ENCODE data around the gene CBX7. TPM values are rescaled to one million over a fixed set of nuclear protein-coding genes. Genes with fewer than 3 reads are reported as not detected.

The CBX7 gene
- total and polyA plus RNA-seq, 4 experiments from 2014 or later, result 22.8 to 198 (median 110) TPM

DNA sequence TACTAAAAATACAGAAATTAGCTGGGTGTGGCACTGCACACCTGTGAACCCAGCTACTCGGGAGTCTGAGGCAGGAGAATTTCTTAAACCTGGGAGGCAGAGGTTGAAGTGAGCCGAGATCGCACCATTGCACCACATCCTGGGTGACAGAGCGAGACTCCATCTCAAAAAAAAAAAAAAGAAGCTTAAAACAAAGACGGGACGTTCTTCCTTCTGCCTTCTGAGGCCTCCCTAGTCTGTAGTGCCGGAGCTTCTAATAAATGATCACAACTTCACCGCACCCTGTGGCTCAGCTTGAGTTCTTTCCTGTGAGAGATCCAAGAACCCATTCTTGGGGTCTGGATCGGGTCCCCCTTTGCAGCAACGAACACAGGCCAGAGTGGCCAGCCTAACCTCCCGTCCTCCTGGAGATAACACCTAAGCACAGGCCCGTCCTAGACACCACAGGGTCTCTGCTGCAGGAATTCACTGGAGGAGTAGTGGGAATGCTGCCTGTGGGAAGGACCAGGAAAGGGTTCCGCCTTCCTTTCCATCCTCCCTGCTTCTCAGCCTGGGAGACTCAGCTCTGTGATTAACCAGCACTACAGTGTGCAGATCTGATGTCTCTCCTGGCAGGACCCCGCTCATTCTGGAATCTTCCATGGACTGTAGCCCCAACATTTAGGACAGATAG lies 57.6 kb downstream of the CBX7 start:
- peak; percentile 59 to 73 (median 65) for DNase-seq

DNA sequence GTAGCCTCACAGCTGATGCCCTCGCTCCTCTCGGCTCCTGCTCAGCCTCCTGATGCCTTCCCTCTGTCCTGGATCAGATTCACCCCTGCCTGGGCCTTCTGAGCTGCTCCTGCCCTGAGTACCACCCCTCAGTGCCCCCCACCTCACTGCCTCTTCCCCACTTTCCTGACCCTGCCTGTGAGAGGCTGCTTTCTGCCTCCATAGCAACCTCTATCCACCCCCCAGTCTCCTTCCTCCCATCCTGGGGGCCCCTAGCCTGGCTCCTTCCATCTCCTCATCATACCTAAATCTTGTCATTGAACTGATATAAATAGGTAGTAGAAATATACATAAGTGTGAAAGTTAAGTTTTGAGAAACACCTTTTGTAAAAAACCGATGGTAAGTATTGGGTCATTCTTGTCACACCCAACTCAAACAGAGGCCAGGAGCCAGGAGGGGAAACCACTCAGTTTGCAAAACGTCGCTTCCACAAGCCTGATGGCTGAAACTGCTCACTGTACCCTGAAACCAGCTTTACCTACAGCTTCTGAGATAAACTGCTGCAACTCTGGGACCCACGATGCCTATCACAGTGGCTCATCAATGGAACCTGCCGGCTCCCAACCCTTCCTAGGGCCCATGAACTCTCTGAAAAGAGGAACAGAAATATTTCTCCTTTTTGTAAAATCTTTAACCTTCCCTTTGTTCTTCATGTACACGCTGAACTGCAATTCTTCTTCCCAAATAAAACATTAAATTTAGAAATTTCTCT lies 60.2 kb downstream of the CBX7 start:
- Histone ChIP-seq H3K27me3 (ENCODE audit: insufficient read depth, low read length) (no peaks in the 10 kb centered on the region), H3K4me1 (ENCODE audit: insufficient read depth, low read length) (peaks cover 99% of the 10 kb centered on the region), H3K4me3 (ENCODE audit: low read length in 2 of 2) (no peak overlapping the region), H3K9me3 (ENCODE audit: control insufficient read depth in 1 of 2, low read length in 2 of 2) (no peaks in the 10 kb centered on the region), H3K27ac (ENCODE audit: low read depth, low read length) (peak overlapping the region; percentile 98), H3K36me3 (ENCODE audit: insufficient read depth, low read length) (no peaks in the 10 kb centered on the region)
- POLR2A ChIA-PET (ENCODE audit: partially characterized antibody), result interaction anchor here (1.1 to 5.0 kb wide), 6 partner anchors 8 to 227 kb away, joined by 3 to 39 read pairs (median 8); partner anchors contain the start of genes APOBEC3G and RPL3
- Mint-ChIP-seq H3K9me3 (no peaks in the 10 kb centered on the region), H3K4me3 (peak overlapping the region; percentile 1 to 85 (median 76)), H3K27me3 (no peaks in the 10 kb centered on the region), H3K4me1 (peaks cover 60 to 98% (median 82%) of the 10 kb centered on the region in 4 donors), H3K27ac (peak overlapping the region; percentile 97 to 100 (median 99)), H3K36me3 (peaks cover 5 to 10% of the 10 kb centered on the region in 2 donors)
- DNase-seq, result peak in 1 of 5 donors; percentile 48
- CTCF ChIA-PET (ENCODE audit: partially characterized antibody), result interaction anchor here (0.6 kb wide), 1 partner anchor 86 kb away, joined by 3 read pairs; no protein-coding TSS in a partner anchor
- intact Hi-C loops (cut with micrococcal nuclease), result loop anchor here (5.0 kb wide), 1 partner anchor 70 kb away; the partner anchor contains the start of gene APOBEC3D

More for the DNA sequence above, 57.6 kb downstream of the CBX7 start:
- H3K36me3 Mint-ChIP-seq, result peaks cover 0 to 4% of the 10 kb centered on the region in 2 donors
- Histone ChIP-seq H3K27ac (ENCODE audit: low read depth, low read length) (peak overlapping the region; percentile 70), H3K4me1 (ENCODE audit: insufficient read depth, low read length) (peaks cover 99% of the 10 kb centered on the region), H3K9me3 (ENCODE audit: control insufficient read depth in 1 of 2, low read length in 2 of 2) (no peaks in the 10 kb centered on the region), H3K4me3 (ENCODE audit: low read length in 2 of 2) (peak overlapping the region; percentile 26 to 45), H3K27me3 (ENCODE audit: insufficient read depth, low read length) (no peaks in the 10 kb centered on the region), H3K36me3 (ENCODE audit: insufficient read depth, low read length) (no peaks in the 10 kb centered on the region)
- H3K27me3 Mint-ChIP-seq, result no peaks in the 10 kb centered on the region
- H3K4me3 Mint-ChIP-seq, result peak overlapping the region in 7 of 8 donors; percentile 49 to 88 (median 68)
- peak overlapping the region; percentile 94 to 99 (median 96) for H3K27ac Mint-ChIP-seq
- H3K9me3 Mint-ChIP-seq, result no peaks in the 10 kb centered on the region
- ChIA-PET CTCF (ENCODE audit: partially characterized antibody) (interaction anchor here (0.9 to 1.2 kb wide), 4 partner anchors 15 to 91 kb away, joined by 3 to 5 read pairs (median 4); no protein-coding TSS in a partner anchor), POLR2A (ENCODE audit: partially characterized antibody) (interaction anchor here (0.8 to 1.5 kb wide), 13 partner anchors 13 to 343 kb away, joined by 3 to 6 read pairs (median 3); partner anchors contain the start of genes APOBEC3C and APOBEC3G)
- H3K4me1 Mint-ChIP-seq, result peaks cover 59 to 98% (median 82%) of the 10 kb centered on the region in 4 donors
- intact Hi-C loops (cut with micrococcal nuclease), result loop anchor here (5.0 kb wide), 1 partner anchor 73 kb away; the partner anchor contains the start of gene APOBEC3D

DNA sequence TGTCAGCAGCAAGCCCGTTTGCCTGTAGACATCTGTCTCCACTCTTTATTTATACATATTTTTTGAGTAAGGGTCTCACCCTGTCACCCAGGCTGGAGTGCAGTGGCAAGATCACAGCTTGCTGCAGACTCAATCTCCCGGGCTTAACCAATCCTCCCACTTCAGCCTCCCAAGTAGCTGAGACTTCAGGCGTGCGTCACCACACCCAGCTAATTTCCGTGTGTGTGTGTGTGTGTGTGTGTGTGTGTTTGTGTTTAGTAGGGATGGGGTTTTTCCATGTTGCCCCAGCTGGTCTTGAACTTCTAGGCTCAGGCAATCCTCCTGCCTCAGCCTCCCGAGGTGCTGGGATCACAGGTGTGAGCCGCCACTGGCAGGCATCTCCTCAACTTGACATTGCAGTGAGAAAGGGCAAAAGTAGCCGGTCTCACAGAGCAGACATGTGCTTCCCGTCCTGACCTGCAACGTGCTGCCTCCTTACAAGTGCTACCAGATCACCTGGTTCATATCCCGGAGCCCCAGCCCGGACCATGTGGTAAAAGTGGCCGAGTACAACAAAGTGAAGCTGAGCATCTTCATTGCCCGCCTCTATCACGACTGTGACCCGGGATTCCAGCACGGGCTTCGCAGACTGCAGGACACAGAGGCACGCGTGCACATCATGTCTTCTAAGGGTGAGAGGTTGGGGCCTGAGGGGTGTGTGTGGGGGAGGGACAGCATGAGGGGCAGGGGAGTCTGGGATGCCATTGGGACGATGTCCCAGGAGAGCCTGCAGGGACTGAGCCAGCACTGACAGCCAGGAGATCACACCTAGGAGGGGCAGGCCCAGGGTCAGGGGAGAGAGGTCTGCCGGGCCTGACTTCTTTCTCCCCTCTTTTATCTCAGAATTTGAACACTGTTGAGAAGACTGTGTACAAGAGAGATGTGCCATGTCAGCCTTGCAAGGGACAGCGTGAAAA lies 61.1 kb downstream of the CBX7 start:
- H3K27ac ChIP-seq (ENCODE audit: low read depth, low read length), result peak overlapping the region; percentile 98
- no peaks in the 10 kb centered on the region for H3K9me3 ChIP-seq (ENCODE audit: control insufficient read depth in 1 of 2, low read length in 2 of 2)
- H3K4me1 ChIP-seq (ENCODE audit: insufficient read depth, low read length), result peaks cover 99% of the 10 kb centered on the region
- H3K4me1 Mint-ChIP-seq, result peaks cover 61 to 95% (median 79%) of the 10 kb centered on the region in 4 donors
- DNase-seq, result no peak
- no peaks in the 10 kb centered on the region for H3K36me3 ChIP-seq (ENCODE audit: insufficient read depth, low read length)
- H3K36me3 Mint-ChIP-seq, result peaks cover 6 to 13% of the 10 kb centered on the region in 2 donors
- no peaks in the 10 kb centered on the region for H3K27me3 Mint-ChIP-seq
- H3K9me3 Mint-ChIP-seq, result no peaks in the 10 kb centered on the region
- CTCF ChIA-PET (ENCODE audit: partially characterized antibody), result interaction anchor here (1.1 kb wide), 1 partner anchor 82 kb away, joined by 3 read pairs; no protein-coding TSS in a partner anchor
- H3K4me3 Mint-ChIP-seq, result peak overlapping the region; percentile 38 to 88 (median 82)
- no peaks in the 10 kb centered on the region for H3K27me3 ChIP-seq (ENCODE audit: insufficient read depth, low read length)
- POLR2A ChIA-PET (ENCODE audit: partially characterized antibody), result interaction anchor here (1.1 to 5.0 kb wide), 6 partner anchors 9 to 228 kb away, joined by 3 to 39 read pairs (median 8); partner anchors contain the start of genes APOBEC3G and RPL3
- intact Hi-C loops (cut with micrococcal nuclease), result loop anchor here (2.0 to 5.0 kb wide), 2 partner anchors 25 to 69 kb away; partner anchors contain the start of gene APOBEC3D
- H3K4me3 ChIP-seq (ENCODE audit: low read length in 2 of 2), result no peak overlapping the region
- H3K27ac Mint-ChIP-seq, result peak overlapping the region; percentile 97 to 100 (median 99)

DNA sequence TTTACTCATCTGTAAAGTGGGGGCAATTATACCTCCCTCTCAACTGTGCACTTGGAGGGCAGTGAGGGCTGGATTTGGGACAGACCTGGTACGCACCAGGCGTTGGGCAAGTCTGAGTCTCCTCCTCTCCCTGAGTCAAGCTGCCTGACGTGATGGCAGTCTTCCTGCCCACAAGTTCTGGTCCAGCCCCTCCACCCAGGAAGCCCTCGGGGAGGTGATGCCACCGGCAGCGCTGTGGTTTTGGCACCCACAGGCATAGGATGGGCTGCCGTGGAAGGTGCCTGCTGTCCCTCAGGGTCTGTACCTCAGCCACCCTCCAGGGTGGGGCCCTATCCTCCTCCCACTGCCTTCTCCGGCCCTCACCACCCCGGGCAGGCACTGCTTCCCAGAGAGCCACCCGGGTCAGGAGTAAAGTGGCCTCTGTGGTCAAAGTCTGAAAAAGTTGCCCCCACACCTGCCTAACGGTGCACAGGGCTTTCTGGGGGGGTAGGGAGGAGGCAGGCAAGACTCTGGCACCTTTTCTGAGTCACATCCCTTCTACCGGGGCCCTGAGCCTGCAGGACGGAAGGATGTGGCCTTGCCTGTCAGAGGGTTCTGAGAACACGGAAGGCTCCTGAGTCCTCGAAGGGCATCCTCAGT lies 61.9 kb downstream of the CBX7 start:
- peak overlapping the region; percentile 59 to 64 for H3K4me3 ChIP-seq (ENCODE audit: low read length in 2 of 2)
- DNase-seq, result peak; percentile 92 to 96 (median 95)
- ChIA-PET CTCF (ENCODE audit: partially characterized antibody) (interaction anchor here (1.0 to 1.1 kb wide), 2 partner anchors 12 to 81 kb away, joined by 3 read pairs; no protein-coding TSS in a partner anchor), POLR2A (ENCODE audit: partially characterized antibody) (interaction anchor here (1.0 to 5.0 kb wide), 8 partner anchors 10 to 229 kb away, joined by 3 to 39 read pairs (median 8); partner anchors contain the start of genes APOBEC3C, APOBEC3G and RPL3)
- Mint-ChIP-seq H3K4me3 (peak overlapping the region; percentile 72 to 88 (median 82)), H3K27me3 (no peaks in the 10 kb centered on the region), H3K27ac (peak overlapping the region; percentile 97 to 100 (median 99)), H3K36me3 (peaks cover 9 to 18% of the 10 kb centered on the region in 2 donors), H3K9me3 (no peaks in the 10 kb centered on the region), H3K4me1 (peaks cover 59 to 94% (median 76%) of the 10 kb centered on the region in 4 donors)
- no peaks in the 10 kb centered on the region for H3K36me3 ChIP-seq (ENCODE audit: insufficient read depth, low read length)
- H3K27me3 ChIP-seq (ENCODE audit: insufficient read depth, low read length), result no peaks in the 10 kb centered on the region
- intact Hi-C loops (cut with micrococcal nuclease), result loop anchor here (1.0 to 5.0 kb wide), 4 partner anchors 9 to 105 kb away; partner anchors contain the start of gene APOBEC3D
- peaks cover 94% of the 10 kb centered on the region for H3K4me1 ChIP-seq (ENCODE audit: insufficient read depth, low read length)
- no peaks in the 10 kb centered on the region for H3K9me3 ChIP-seq (ENCODE audit: control insufficient read depth in 1 of 2, low read length in 2 of 2)
- H3K27ac ChIP-seq (ENCODE audit: low read depth, low read length), result peak overlapping the region; percentile 98

DNA sequence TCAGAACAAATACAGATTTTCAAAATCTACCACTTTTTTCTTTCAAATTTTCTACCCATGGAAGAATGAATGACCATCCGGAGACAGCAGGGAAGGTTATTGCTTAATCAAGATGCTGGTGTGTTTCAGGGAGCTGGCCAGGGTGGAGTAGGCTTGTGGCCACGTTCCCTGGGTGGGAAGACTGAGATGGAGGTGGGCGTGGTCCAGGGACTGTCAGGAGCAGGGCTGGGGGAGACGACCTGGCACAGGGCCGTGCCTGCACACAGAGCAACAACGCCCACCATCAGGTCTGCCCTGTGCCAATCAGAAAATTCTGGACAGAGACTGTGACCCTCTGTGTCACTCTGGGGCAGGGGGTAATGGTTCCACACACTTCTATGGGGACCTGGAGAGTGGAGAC lies 62.6 kb downstream of the CBX7 start:
- H3K36me3 Mint-ChIP-seq, result peaks cover 9 to 20% of the 10 kb centered on the region in 2 donors
- CTCF ChIA-PET (ENCODE audit: partially characterized antibody), result interaction anchor here (1.0 to 1.1 kb wide), 2 partner anchors 9 to 11 kb away, joined by 3 read pairs; no protein-coding TSS in a partner anchor
- H3K27ac Mint-ChIP-seq, result peak overlapping the region; percentile 97 to 100 (median 99)
- H3K4me3 Mint-ChIP-seq, result peak overlapping the region; percentile 72 to 88 (median 82)
- intact Hi-C loops (cut with micrococcal nuclease), result loop anchor here (1.0 to 5.0 kb wide), 4 partner anchors 9 to 105 kb away; partner anchors contain the start of gene APOBEC3D
- POLR2A ChIA-PET (ENCODE audit: partially characterized antibody), result interaction anchor here (1.0 to 5.0 kb wide), 7 partner anchors 9 to 229 kb away, joined by 4 to 39 read pairs (median 9); partner anchors contain the start of genes APOBEC3C, APOBEC3G and RPL3
- peak in 1 of 5 donors; percentile 54 for DNase-seq
- H3K4me3 ChIP-seq (ENCODE audit: low read length in 2 of 2), result peak overlapping the region; percentile 59 to 64
- H3K4me1 Mint-ChIP-seq, result peaks cover 56 to 90% (median 74%) of the 10 kb centered on the region in 4 donors
- no peaks in the 10 kb centered on the region for H3K27me3 ChIP-seq (ENCODE audit: insufficient read depth, low read length)
- H3K9me3 Mint-ChIP-seq, result no peaks in the 10 kb centered on the region
- H3K9me3 ChIP-seq (ENCODE audit: control insufficient read depth in 1 of 2, low read length in 2 of 2), result no peaks in the 10 kb centered on the region
- peak overlapping the region; percentile 98 for H3K27ac ChIP-seq (ENCODE audit: low read depth, low read length)
- no peaks in the 10 kb centered on the region for H3K27me3 Mint-ChIP-seq
- no peaks in the 10 kb centered on the region for H3K36me3 ChIP-seq (ENCODE audit: insufficient read depth, low read length)
- H3K4me1 ChIP-seq (ENCODE audit: insufficient read depth, low read length), result peaks cover 88% of the 10 kb centered on the region
